OCI-LY7 (cell line): ENCODE results near the gene PPP2R1A.

Experiments used
- CTCF ChIP-seq: fragments of 200-600 bp; sonication (generic); conservative IDR thresholded peaks from 2 replicates; pipeline ENCODE4 v1.5.1; 2014; ENCODE audit warnings: mild to moderate bottlenecking, antibody characterized with exemption, low read length, moderate library complexity, mixed read lengths
- EZH2phosphoT487 ChIP-seq: fragments of 200-600 bp; sonication (generic); IDR thresholded peaks from 2 replicates; pipeline ENCODE4 v1.6.1; 2018; ENCODE audit warnings: low read depth, borderline replicate concordance, mild to moderate bottlenecking, mixed run types, antibody characterized with exemption, low read length, moderate library complexity, mixed read lengths

- TF ChIP-seq CTCF (no peak), EZH2phosphoT487 (no peak)
Observed at GRCh38 chr19:52217576-52217975, 27.7 kb downstream of the PPP2R1A start.
